Measurements from ENCODE around the gene CCDC74B. TPM values are rescaled to one million over a fixed set of nuclear protein-coding genes. Genes with fewer than 3 reads are reported as not detected.
"Not testable (repeated sequence)": the region's sequence is repeated elsewhere in the genome, so short reads cannot be mapped to it uniquely, and the experiment has no call there.

The CCDC74B gene
- total RNA-seq, 3 donors from 2014 or later (not counting 1 experiment from before 2014, with no cell fraction given): 0.25 to 1.4 (median 0.28) TPM

GRCh38 chr2:130152816-130153595 is 8.1 kb upstream of the CCDC74B start:
- Mint-ChIP-seq H3K36me3 (no peaks in the 10 kb centered on the region), H3K27ac (no peak overlapping the region), H3K4me3 (no peak overlapping the region), H3K27me3 (ENCODE audit: low read depth in 2 of 2) (no peaks in the 10 kb centered on the region), H3K4me1 (peaks cover 3 to 7% of the 10 kb centered on the region in 2 donors), H3K9me3 (no peaks in the 10 kb centered on the region)
- TF ChIP-seq CTCF (IDR thresholded peaks at IDR 0.05): no peak
- Histone ChIP-seq H3K27ac (ENCODE audit: low read length) (no peak overlapping the region), H3K4me3 (ENCODE audit: low read length) (no peak overlapping the region), H3K36me3 (ENCODE audit: control insufficient read depth, insufficient read depth, low read length) (peaks cover 22% of the 10 kb centered on the region), H3K4me1 (ENCODE audit: control insufficient read depth, insufficient read depth, low read length) (peaks cover 9% of the 10 kb centered on the region), H3K27me3 (ENCODE audit: control insufficient read depth, insufficient read depth, low read length) (no peaks in the 10 kb centered on the region), H3K9me3 (ENCODE audit: control insufficient read depth, insufficient read depth, low read length) (no peaks in the 10 kb centered on the region)
- intact Hi-C loops (cut with micrococcal nuclease): no loop called here
- DNase-seq (no peak), ATAC-seq (no peak)
- WGBS (ENCODE audit: insufficient coverage): 94% methylated on average over 23 of the region's 25 CpGs

DNA sequence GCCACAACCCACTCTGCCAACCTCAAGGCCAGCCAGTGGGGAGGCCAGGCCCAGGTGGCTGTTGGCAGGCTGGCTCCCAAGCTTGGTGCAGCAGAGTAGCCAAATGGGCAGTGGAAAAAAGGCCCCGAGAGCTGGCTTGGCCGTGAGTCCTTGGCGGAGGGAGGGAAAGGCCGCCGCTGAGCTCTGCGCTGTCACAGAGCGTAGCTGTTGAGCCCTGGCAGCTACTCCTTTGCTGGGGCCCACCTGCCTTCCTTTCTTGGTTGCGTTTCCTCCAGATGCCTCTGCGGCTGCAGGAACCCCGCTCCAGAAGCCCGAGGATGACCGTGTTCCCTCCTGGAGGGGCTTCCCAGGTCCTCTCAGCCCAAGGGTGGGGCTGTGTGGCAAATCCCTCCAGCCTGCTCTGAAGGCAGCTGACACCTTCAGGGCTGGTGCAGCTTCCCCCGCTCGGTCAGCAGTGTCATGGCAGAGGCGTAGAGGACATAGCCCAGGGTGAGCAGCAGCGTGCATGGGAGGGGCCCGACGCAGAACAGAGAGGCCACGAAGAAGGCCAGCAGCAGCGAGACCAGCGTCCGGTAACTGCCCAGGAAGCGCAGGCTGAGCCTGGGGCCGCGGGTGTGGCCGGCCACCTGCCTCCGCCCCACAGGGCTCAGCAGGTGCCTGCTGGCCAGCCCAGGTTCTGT is 7.4 kb upstream of the CCDC74B start:
- DNase-seq; H3K27me3 Mint-ChIP-seq (ENCODE audit: low read depth in 2 of 2); H3K4me1 Mint-ChIP-seq: not testable (repeated sequence)

GRCh38 chr2:130151145-130151512 is 6.2 kb upstream of the CCDC74B start:
- H3K27ac ChIP-seq (ENCODE audit: low read length); DNase-seq; H3K4me3 ChIP-seq (ENCODE audit: low read length); H3K27me3 Mint-ChIP-seq (ENCODE audit: low read depth in 2 of 2); H3K4me1 Mint-ChIP-seq; H3K36me3 Mint-ChIP-seq; H3K9me3 ChIP-seq (ENCODE audit: control insufficient read depth, insufficient read depth, low read length); H3K9me3 Mint-ChIP-seq; intact Hi-C loops (cut with micrococcal nuclease); H3K4me3 Mint-ChIP-seq; H3K4me1 ChIP-seq (ENCODE audit: control insufficient read depth, insufficient read depth, low read length); ATAC-seq; H3K27me3 ChIP-seq (ENCODE audit: control insufficient read depth, insufficient read depth, low read length): not testable (repeated sequence)
- peaks cover 22% of the 10 kb centered on the region for H3K36me3 ChIP-seq (ENCODE audit: control insufficient read depth, insufficient read depth, low read length)
- 75% methylated on average over 5 of the region's 5 CpGs for WGBS (ENCODE audit: insufficient coverage)
- H3K27ac Mint-ChIP-seq: peak overlapping the region in 1 of 2 donors; percentile 29

More for the DNA sequence above, 7.4 kb upstream of the CCDC74B start:
- H3K9me3 Mint-ChIP-seq; H3K27ac ChIP-seq (ENCODE audit: low read length); H3K9me3 ChIP-seq (ENCODE audit: control insufficient read depth, insufficient read depth, low read length); H3K4me3 Mint-ChIP-seq; ATAC-seq; H3K27me3 ChIP-seq (ENCODE audit: control insufficient read depth, insufficient read depth, low read length); H3K36me3 Mint-ChIP-seq; H3K27ac Mint-ChIP-seq; intact Hi-C loops (cut with micrococcal nuclease); H3K4me1 ChIP-seq (ENCODE audit: control insufficient read depth, insufficient read depth, low read length); H3K4me3 ChIP-seq (ENCODE audit: low read length): not testable (repeated sequence)
- peaks cover 22% of the 10 kb centered on the region for H3K36me3 ChIP-seq (ENCODE audit: control insufficient read depth, insufficient read depth, low read length)
- WGBS (ENCODE audit: insufficient coverage): 98% methylated on average over 26 of the region's 27 CpGs

GRCh38 chr2:130150181-130151144 is 5.6 kb upstream of the CCDC74B start:
- H3K4me1 Mint-ChIP-seq: no peaks in the 10 kb centered on the region
- no peak overlapping the region for H3K27ac ChIP-seq (ENCODE audit: low read length)
- H3K4me1 ChIP-seq (ENCODE audit: control insufficient read depth, insufficient read depth, low read length): no peaks in the 10 kb centered on the region
- ATAC-seq (no peak), DNase-seq (peak in 1 of 2 donors; percentile 12)
- H3K27ac Mint-ChIP-seq: peak overlapping the region in 1 of 2 donors; percentile 29
- H3K4me3 ChIP-seq (ENCODE audit: low read length): no peak overlapping the region
- no peaks in the 10 kb centered on the region for H3K36me3 Mint-ChIP-seq
- no peak for TF ChIP-seq CTCF (IDR thresholded peaks at IDR 0.05)
- intact Hi-C loops (cut with micrococcal nuclease): no loop called here
- peaks cover 0 to 5% of the 10 kb centered on the region in 2 donors for H3K27me3 Mint-ChIP-seq (ENCODE audit: low read depth in 2 of 2)
- WGBS (ENCODE audit: insufficient coverage): 96% methylated on average over 23 of the region's 23 CpGs
- H3K4me3 Mint-ChIP-seq: no peak overlapping the region
- peaks cover 22% of the 10 kb centered on the region for H3K36me3 ChIP-seq (ENCODE audit: control insufficient read depth, insufficient read depth, low read length)
- H3K9me3 ChIP-seq (ENCODE audit: control insufficient read depth, insufficient read depth, low read length): no peaks in the 10 kb centered on the region
- H3K9me3 Mint-ChIP-seq: no peaks in the 10 kb centered on the region
- H3K27me3 ChIP-seq (ENCODE audit: control insufficient read depth, insufficient read depth, low read length): no peaks in the 10 kb centered on the region

- H3K27ac Mint-ChIP-seq; H3K27ac ChIP-seq (ENCODE audit: low read length); H3K4me3 Mint-ChIP-seq; H3K27me3 ChIP-seq (ENCODE audit: control insufficient read depth, insufficient read depth, low read length); ATAC-seq; H3K4me1 Mint-ChIP-seq; H3K9me3 Mint-ChIP-seq; H3K9me3 ChIP-seq (ENCODE audit: control insufficient read depth, insufficient read depth, low read length); H3K36me3 Mint-ChIP-seq; H3K27me3 Mint-ChIP-seq (ENCODE audit: low read depth in 2 of 2); intact Hi-C loops (cut with micrococcal nuclease); DNase-seq; H3K4me3 ChIP-seq (ENCODE audit: low read length): not testable (repeated sequence)
- Histone ChIP-seq H3K4me1 (ENCODE audit: control insufficient read depth, insufficient read depth, low read length) (peaks cover 12% of the 10 kb centered on the region), H3K36me3 (ENCODE audit: control insufficient read depth, insufficient read depth, low read length) (peaks cover 11% of the 10 kb centered on the region)
- WGBS (ENCODE audit: insufficient coverage): 72% methylated on average over 4 of the region's 6 CpGs
Measured at GRCh38 chr2:130148515-130148914, 3.6 kb upstream of the CCDC74B start.
